Measurements from ENCODE around the gene OR5D16. TPM values are rescaled to one million over a fixed set of nuclear protein-coding genes. Genes with fewer than 3 reads are reported as not detected.
"Not testable (repeated sequence)": the region's sequence is repeated elsewhere in the genome, so short reads cannot be mapped to it uniquely, and the experiment has no call there.

The OR5D16 gene
- total and polyA plus RNA-seq, 7 experiments from 2014 or later: not detected

- H3K4me3 Mint-ChIP-seq; H3K27ac Mint-ChIP-seq; H3K4me1 Mint-ChIP-seq; H3K36me3 Mint-ChIP-seq; H3K36me3 ChIP-seq (ENCODE audit: control insufficient read depth in 2 of 3, insufficient read depth in 3 of 3, low read length in 3 of 3); H3K4me1 ChIP-seq (ENCODE audit: control insufficient read depth in 2 of 2, insufficient read depth in 2 of 2, low read length in 2 of 2); ATAC-seq; intact Hi-C loops (cut with micrococcal nuclease); POLR2A ChIA-PET; H3K27me3 ChIP-seq (ENCODE audit: control insufficient read depth in 2 of 2, insufficient read depth in 2 of 2, low read length in 2 of 2); CTCF ChIA-PET; H3K9me3 ChIP-seq (ENCODE audit: control insufficient read depth in 2 of 3, low read length in 3 of 3); H3K4me3 ChIP-seq (ENCODE audit: low read length); H3K27me3 Mint-ChIP-seq; H3K27ac ChIP-seq (ENCODE audit: low read depth, low read length); DNase-seq: not testable (repeated sequence)
- peaks cover 2 to 18% (median 6%) of the 10 kb centered on the region in 11 donors for H3K9me3 Mint-ChIP-seq
Measured at GRCh38 chr11:55873146-55873545, 34.6 kb downstream of the OR5D16 start.

- H3K36me3 Mint-ChIP-seq; ATAC-seq; H3K4me3 Mint-ChIP-seq; H3K4me1 Mint-ChIP-seq; H3K27ac Mint-ChIP-seq; H3K4me1 ChIP-seq (ENCODE audit: control insufficient read depth in 2 of 2, insufficient read depth in 2 of 2, low read length in 2 of 2); POLR2A ChIA-PET; H3K36me3 ChIP-seq (ENCODE audit: control insufficient read depth in 2 of 3, insufficient read depth in 3 of 3, low read length in 3 of 3); H3K27me3 ChIP-seq (ENCODE audit: control insufficient read depth in 2 of 2, insufficient read depth in 2 of 2, low read length in 2 of 2); H3K27ac ChIP-seq (ENCODE audit: low read depth, low read length); DNase-seq; H3K4me3 ChIP-seq (ENCODE audit: low read length); CTCF ChIA-PET; H3K27me3 Mint-ChIP-seq; H3K9me3 ChIP-seq (ENCODE audit: control insufficient read depth in 2 of 3, low read length in 3 of 3); intact Hi-C loops (cut with micrococcal nuclease): not testable (repeated sequence)
- H3K9me3 Mint-ChIP-seq: peaks cover 0 to 26% (median 3%) of the 10 kb centered on the region in 11 donors
Measured at GRCh38 chr11:55882997-55883396, 44.4 kb downstream of the OR5D16 start, which contains the start of gene TRIM51. Gene TRIM51, plus strand, starts transcription at chr11:55883297. Its CDS starts 2,132 bp downstream, at chr11:55885429.

GRCh38 chr11:55884995-55885394 is 46.4 kb downstream of the OR5D16 start:
- intact Hi-C loops (cut with micrococcal nuclease); H3K4me3 Mint-ChIP-seq; CTCF ChIA-PET: not testable (repeated sequence)

GRCh38 chr11:55885481-55885880 is 46.9 kb downstream of the OR5D16 start:
- CTCF ChIA-PET; H3K27me3 ChIP-seq (ENCODE audit: control insufficient read depth in 2 of 2, insufficient read depth in 2 of 2, low read length in 2 of 2); POLR2A ChIA-PET; H3K36me3 Mint-ChIP-seq; H3K4me3 ChIP-seq (ENCODE audit: low read length); H3K4me1 Mint-ChIP-seq; H3K27me3 Mint-ChIP-seq; ATAC-seq; H3K9me3 ChIP-seq (ENCODE audit: control insufficient read depth in 2 of 3, low read length in 3 of 3); H3K4me3 Mint-ChIP-seq; DNase-seq; H3K27ac ChIP-seq (ENCODE audit: low read depth, low read length); H3K36me3 ChIP-seq (ENCODE audit: control insufficient read depth in 2 of 3, insufficient read depth in 3 of 3, low read length in 3 of 3); H3K4me1 ChIP-seq (ENCODE audit: control insufficient read depth in 2 of 2, insufficient read depth in 2 of 2, low read length in 2 of 2); H3K27ac Mint-ChIP-seq; intact Hi-C loops (cut with micrococcal nuclease): not testable (repeated sequence)
- H3K9me3 Mint-ChIP-seq: peaks cover 0 to 26% (median 3%) of the 10 kb centered on the region in 11 donors

More at GRCh38 chr11:55884995-55885394, 46.4 kb downstream of the OR5D16 start:
- H3K36me3 ChIP-seq (ENCODE audit: control insufficient read depth in 2 of 3, insufficient read depth in 3 of 3, low read length in 3 of 3); H3K36me3 Mint-ChIP-seq; H3K4me1 Mint-ChIP-seq; H3K4me1 ChIP-seq (ENCODE audit: control insufficient read depth in 2 of 2, insufficient read depth in 2 of 2, low read length in 2 of 2); H3K27ac ChIP-seq (ENCODE audit: low read depth, low read length); POLR2A ChIA-PET; H3K9me3 ChIP-seq (ENCODE audit: control insufficient read depth in 2 of 3, low read length in 3 of 3); H3K27me3 ChIP-seq (ENCODE audit: control insufficient read depth in 2 of 2, insufficient read depth in 2 of 2, low read length in 2 of 2); DNase-seq; H3K27me3 Mint-ChIP-seq; H3K27ac Mint-ChIP-seq; ATAC-seq; H3K4me3 ChIP-seq (ENCODE audit: low read length): not testable (repeated sequence)
- H3K9me3 Mint-ChIP-seq: peaks cover 0 to 26% (median 3%) of the 10 kb centered on the region in 11 donors

Other genes starting within 250 kb of the OR5D16 start
- gene OR4C11, start 231.1 kb upstream of the OR5D16 start, total RNA-seq: not detected
- not detected for gene OR4C11, start 231.1 kb upstream of the OR5D16 start, polyA plus RNA-seq
- gene OR4P4, start 203.6 kb upstream of the OR5D16 start, total RNA-seq: not detected
- gene OR4P4, start 203.6 kb upstream of the OR5D16 start, polyA plus RNA-seq: not detected
- gene OR4S2, start 190.4 kb upstream of the OR5D16 start, total RNA-seq: not detected
- not detected for gene OR4S2, start 190.4 kb upstream of the OR5D16 start, polyA plus RNA-seq
- not detected for gene OR4C6, start 176.6 kb upstream of the OR5D16 start, total RNA-seq
- not detected for gene OR4C6, start 176.6 kb upstream of the OR5D16 start, polyA plus RNA-seq
- gene OR5D13, start 65.3 kb upstream of the OR5D16 start, total RNA-seq: not detected
- gene OR5D13, start 65.3 kb upstream of the OR5D16 start, polyA plus RNA-seq: not detected
- gene OR5D14, start 43.2 kb upstream of the OR5D16 start, total RNA-seq: not detected
- gene OR5D14, start 43.2 kb upstream of the OR5D16 start, polyA plus RNA-seq: not detected
- not detected for gene OR5L1, start 27.4 kb upstream of the OR5D16 start, total RNA-seq
- gene OR5L1, start 27.4 kb upstream of the OR5D16 start, polyA plus RNA-seq: not detected
- gene OR5D18, start 19.1 kb upstream of the OR5D16 start, total RNA-seq: not detected
- not detected for gene OR5D18, start 19.1 kb upstream of the OR5D16 start, polyA plus RNA-seq
- gene OR5L2, start 11.5 kb upstream of the OR5D16 start, total RNA-seq: not detected
- gene OR5L2, start 11.5 kb upstream of the OR5D16 start, polyA plus RNA-seq: not detected
- under 1 TPM in 2 of 5 experiments, not detected in 3; 0.29 to 0.32 TPM for gene TRIM51, start 44.5 kb downstream of the OR5D16 start, total RNA-seq
- gene TRIM51, start 44.5 kb downstream of the OR5D16 start, polyA plus RNA-seq: not detected
- not detected for gene OR5W2, start 75.8 kb downstream of the OR5D16 start, total RNA-seq
- not detected for gene OR5W2, start 75.8 kb downstream of the OR5D16 start, polyA plus RNA-seq
- gene OR5I1, start 97.6 kb downstream of the OR5D16 start, total RNA-seq: not detected
- gene OR5I1, start 97.6 kb downstream of the OR5D16 start, polyA plus RNA-seq: not detected
- gene OR10AG1, start 131.2 kb downstream of the OR5D16 start, total RNA-seq: not detected
- not detected for gene OR10AG1, start 131.2 kb downstream of the OR5D16 start, polyA plus RNA-seq
- not detected for gene OR5F1, start 155.9 kb downstream of the OR5D16 start, total RNA-seq
- not detected for gene OR5F1, start 155.9 kb downstream of the OR5D16 start, polyA plus RNA-seq
- gene OR5AS1, start 188.9 kb downstream of the OR5D16 start, total RNA-seq: not detected
- gene OR5AS1, start 188.9 kb downstream of the OR5D16 start, polyA plus RNA-seq: not detected